GM19099 (cell line): ENCODE measurements around the gene MECP2.

Experiments
- POLR2A ChIP-seq: IDR thresholded peaks from 3 replicates; pipeline ENCODE4 v1.6.1; 2011; ENCODE audit warnings: low read depth; ENCODE audit not compliant: insufficient read length; ENCODE audit errors: extremely low read depth

The MECP2 gene

GRCh38 chrX:154093965-154094364 is 3.6 kb downstream of the MECP2 start:
- TF ChIP-seq POLR2A, result no peak

- no peak for TF ChIP-seq POLR2A
These were observed 5.1 kb downstream of the MECP2 start for GRCh38 chrX:154092371-154092770.

- TF ChIP-seq POLR2A, result no peak
These were observed 5.8 kb downstream of the MECP2 start for GRCh38 chrX:154091678-154092077.

- TF ChIP-seq POLR2A, result no peak
These were observed 6.8 kb downstream of the MECP2 start for GRCh38 chrX:154090731-154091130.

- TF ChIP-seq POLR2A, result no peak
These were observed 12.8 kb downstream of the MECP2 start for GRCh38 chrX:154084449-154085300.

GRCh38 chrX:154083126-154083517 is 14.4 kb downstream of the MECP2 start:
- TF ChIP-seq POLR2A, result no peak

- no peak for TF ChIP-seq POLR2A
These were observed 15.0 kb downstream of the MECP2 start for GRCh38 chrX:154082396-154083125.

GRCh38 chrX:154077101-154077500 is 20.4 kb downstream of the MECP2 start:
- no peak for TF ChIP-seq POLR2A

- no peak for TF ChIP-seq POLR2A
These were observed 23.3 kb downstream of the MECP2 start for GRCh38 chrX:154074199-154074598.

- no peak for TF ChIP-seq POLR2A
These were observed 25.3 kb downstream of the MECP2 start for GRCh38 chrX:154072192-154072591.

GRCh38 chrX:154068560-154068959 is 29.0 kb downstream of the MECP2 start:
- no peak for TF ChIP-seq POLR2A

- no peak for TF ChIP-seq POLR2A
These were observed 32.7 kb downstream of the MECP2 start for GRCh38 chrX:154064637-154065435.

GRCh38 chrX:154063234-154063633 is 34.3 kb downstream of the MECP2 start:
- TF ChIP-seq POLR2A, result no peak

- TF ChIP-seq POLR2A, result no peak
These were observed 35.7 kb downstream of the MECP2 start for GRCh38 chrX:154061801-154062200.

GRCh38 chrX:154059729-154060245 is 37.7 kb downstream of the MECP2 start:
- TF ChIP-seq POLR2A, result no peak
